HG03558 (cell line): ENCODE measurements around the gene TCEA2.

Experiments used
- ATAC-seq: cut with Tn5 transposase; IDR thresholded peaks from one replicate; pipeline ENCODE4 v1.9.1; 2021; ENCODE audit warnings: moderate number of reproducible peaks; ENCODE audit not compliant: unreplicated experiment; ENCODE audit errors: extremely low read depth

TCEA2 gene

DNA sequence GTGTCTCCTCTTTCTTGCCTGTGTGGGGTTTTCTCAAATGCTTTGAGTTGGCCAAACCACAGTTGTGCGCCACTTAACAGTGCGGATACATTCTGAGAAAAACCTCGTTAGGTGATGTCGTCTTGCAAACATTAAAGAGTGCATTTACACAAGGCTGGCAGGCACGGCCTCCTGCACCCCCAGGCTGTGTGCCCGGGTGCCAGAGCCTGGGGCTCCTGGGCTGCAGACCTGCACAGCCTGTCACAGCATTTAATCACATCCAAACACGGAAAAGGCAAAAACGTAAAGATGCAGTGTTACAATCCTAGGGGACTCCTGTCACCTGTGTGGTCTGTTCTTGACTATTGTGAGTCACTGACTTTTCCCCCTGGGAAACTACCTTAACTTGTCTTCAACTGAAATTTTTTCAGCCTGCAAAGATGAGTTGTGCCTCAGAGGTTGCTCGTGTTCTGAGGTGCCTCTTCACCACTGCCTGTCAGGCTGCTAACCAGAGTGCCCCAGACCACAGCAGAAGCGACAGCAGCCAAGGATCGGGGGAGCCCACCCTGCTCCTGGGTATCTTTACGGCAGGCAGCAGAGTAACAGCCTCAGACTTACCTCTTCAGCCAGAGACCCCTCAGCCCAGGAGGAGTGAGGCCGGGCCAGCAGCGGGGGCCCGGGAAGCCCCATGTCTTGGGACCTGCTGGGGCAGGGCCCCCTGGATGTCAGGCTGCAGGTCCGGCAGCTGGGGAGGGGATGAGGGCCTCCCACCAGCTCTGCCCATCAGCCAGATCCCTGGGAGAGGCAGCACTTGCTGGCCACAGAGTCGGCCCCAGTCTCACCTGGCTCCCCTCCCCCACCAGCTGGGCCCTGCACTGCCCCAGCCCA, 27.7 kb upstream of the TCEA2 start:
- no peak for ATAC-seq

- ATAC-seq, result no peak
Observed at GRCh38 chr20:64035933-64036345, 27.1 kb upstream of the TCEA2 start, which contains the start of gene C20orf204. C20orf204 (plus strand) TSS chr20:64036182; CDS start chr20:64036324, 142 bp downstream.

GRCh38 chr20:64036346-64037198, 26.4 kb upstream of the TCEA2 start:
- no peak for ATAC-seq

- no peak for ATAC-seq
Observed at GRCh38 chr20:64037199-64037497, 25.9 kb upstream of the TCEA2 start.

GRCh38 chr20:64037498-64038213, 25.3 kb upstream of the TCEA2 start:
- no peak for ATAC-seq

- ATAC-seq, result no peak
Observed at GRCh38 chr20:64038224-64038564, 24.8 kb upstream of the TCEA2 start.

DNA sequence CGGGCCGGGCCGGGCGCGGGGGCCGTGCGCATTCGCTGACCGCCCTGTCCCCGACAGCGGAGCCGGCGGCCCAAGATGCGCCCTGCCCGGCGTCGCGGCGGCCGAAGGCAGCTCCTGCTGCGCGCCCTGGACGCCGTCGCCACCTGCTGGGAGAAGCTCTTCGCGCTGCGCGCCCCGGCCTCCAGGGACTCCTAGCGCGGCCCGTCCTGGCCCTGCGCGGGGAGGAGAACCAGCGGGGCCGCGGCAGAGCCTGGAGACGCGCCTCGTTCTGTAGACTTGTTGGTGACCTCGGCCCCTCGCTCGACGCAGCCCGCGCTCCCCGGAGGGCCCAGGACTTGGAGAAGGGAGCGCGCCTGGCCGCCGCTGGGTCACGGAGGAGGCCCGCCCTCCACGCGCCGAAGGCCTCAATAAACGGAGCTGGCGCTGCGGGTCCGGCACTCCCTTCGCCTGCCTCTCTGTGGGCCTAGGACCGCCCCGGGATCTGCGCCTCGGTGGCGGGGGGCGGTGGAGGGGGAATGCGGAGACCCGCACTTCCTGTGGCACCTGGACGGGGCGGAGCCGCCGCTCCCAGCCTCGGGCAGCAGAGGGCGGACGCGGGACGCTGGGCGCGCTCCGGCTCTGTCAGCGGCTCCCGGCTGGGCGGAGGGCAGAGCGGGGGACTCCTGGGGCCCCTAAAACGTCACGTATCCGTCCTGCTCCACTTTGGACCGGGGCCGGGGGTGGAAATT, 24.3 kb upstream of the TCEA2 start:
- no peak for ATAC-seq

DNA sequence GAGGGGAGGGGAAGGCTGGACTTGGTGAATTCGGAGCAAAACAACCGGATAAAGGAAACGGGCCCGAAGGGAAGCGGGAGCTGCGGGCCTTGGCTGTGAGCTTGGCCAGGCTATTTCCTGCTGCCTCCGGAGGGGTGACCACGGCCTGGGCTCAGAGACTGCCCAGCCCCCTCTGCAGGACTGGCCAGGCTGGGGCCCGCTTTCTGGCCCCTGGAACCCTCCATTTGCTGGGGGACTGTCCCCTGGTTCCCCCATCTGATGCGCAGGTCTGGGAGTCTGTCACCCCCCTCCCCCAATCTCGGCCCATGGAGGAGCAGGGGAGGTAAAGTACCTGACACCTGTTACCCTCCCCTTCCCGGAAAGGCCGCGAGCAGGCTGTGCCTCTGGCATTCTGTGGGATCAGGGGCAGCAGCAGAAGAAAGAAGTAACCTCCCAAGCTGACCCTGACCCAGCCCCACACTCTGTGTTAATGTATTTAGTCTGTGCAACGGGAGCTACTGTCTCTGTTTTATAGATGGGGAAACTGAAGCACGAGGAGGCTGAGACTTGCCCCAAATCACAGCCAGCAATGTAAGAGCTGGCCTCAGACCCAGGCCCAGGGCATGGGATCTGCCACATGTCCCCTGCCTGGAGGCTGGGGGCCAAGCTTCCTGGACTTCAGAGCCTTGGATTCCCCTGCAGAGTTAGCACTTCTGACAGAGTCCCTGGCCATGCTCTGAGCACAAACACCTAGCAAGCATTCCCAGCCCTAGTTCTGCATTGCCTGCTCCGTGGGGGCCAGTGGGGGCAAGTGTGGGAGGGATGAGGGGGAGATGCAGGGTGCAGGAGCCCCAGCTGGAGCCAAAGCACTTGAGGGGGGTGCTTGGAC, 23.5 kb upstream of the TCEA2 start:
- no peak for ATAC-seq

GRCh38 chr20:64040231-64041039, 22.6 kb upstream of the TCEA2 start:
- ATAC-seq, result no peak

DNA sequence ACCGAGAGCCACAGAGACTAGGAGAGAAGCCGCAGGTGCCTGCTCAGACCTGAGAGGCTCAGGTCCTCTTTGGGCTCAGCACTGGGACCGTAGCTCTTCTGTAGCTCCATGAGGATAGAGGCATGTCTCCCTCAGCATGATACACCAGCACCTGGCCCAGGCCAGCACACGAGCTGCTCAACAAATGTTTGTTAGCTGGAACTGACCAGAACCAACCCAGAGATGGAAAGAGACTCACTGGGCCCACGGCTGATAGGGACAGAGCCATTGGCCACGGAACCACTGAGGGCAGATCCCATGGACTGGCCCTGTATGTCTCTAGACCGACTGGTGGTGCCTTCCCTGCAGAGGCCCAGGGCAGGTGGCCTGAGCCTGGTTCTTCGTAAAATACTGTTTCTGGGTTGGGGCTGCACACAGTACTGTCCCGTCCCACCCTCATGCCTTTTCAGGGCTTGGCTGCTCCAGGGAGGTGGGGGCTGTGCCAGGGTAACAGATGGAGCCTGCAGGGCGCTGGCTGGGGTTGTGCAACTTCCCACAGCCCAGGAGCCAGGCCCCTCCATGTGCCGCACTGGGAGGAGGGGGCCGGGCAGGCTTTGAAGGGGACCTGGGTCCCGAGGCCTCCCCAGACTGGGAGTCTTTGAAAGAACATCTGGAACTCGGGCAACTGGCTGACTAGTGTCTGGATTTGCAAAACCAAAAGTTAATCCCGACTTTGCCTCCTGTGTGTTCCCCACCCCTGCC, 21.8 kb upstream of the TCEA2 start:
- no peak for ATAC-seq

- no peak for ATAC-seq
Observed at GRCh38 chr20:64041781-64042053, 21.3 kb upstream of the TCEA2 start.

- ATAC-seq, result no peak
Observed at GRCh38 chr20:64042054-64042781, 20.8 kb upstream of the TCEA2 start.

DNA sequence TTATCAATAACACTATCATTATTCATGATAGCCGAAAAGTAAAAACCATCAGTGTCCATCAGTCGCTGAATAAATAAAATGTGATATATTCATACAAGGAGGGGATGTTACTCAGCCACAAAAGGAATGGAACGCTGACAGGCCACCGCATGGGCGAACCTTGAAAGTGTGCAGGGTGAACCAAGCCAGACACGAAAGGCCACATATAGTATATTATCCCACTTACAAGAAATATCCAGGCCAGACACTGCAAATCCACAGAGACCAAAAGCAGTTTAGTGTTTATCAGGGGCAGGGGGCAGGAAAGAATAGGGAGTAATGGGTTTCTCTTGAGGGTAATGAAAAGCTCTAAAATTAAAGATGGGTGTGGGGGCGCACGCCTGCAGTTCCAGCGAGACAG, 19.2 kb upstream of the TCEA2 start:
- ATAC-seq, result no peak

- no peak for ATAC-seq
Observed at GRCh38 chr20:64044484-64045247, 18.3 kb upstream of the TCEA2 start.

GRCh38 chr20:64045346-64046011, 17.5 kb upstream of the TCEA2 start:
- no peak for ATAC-seq

GRCh38 chr20:64047046-64047389, 16.0 kb upstream of the TCEA2 start:
- ATAC-seq, result no peak
